GM23338 (cell line): ENCODE data around the gene OR2F2. TPM values are rescaled to one million over a fixed set of nuclear protein-coding genes. Genes with fewer than 3 reads are reported as not detected.

Experiments
- ATAC-seq: fragments of 200-7000 bp; cut with Tn5 transposase; 3 replicates; pipeline ENCODE4 v1.9.1; 2020
- DNase-seq: peaks from one replicate; pipeline ENCODE4 v3.0.0-alpha.2; 2015; ENCODE audit warnings: low spot score
- H2AFZ ChIP-seq: fragments of 200-600 bp; sonication (generic); 2 replicates; pipeline ENCODE4 v1.8.0; 2016; ENCODE audit warnings: antibody characterized with exemption, mild to moderate bottlenecking, moderate library complexity
- H3F3A ChIP-seq: fragments of 200-600 bp; sonication (generic); replicated peaks from 2 replicates; pipeline ENCODE4 v1.8.0; 2017; ENCODE audit warnings: antibody characterized with exemption, mixed run types, low read depth
- H3K27ac ChIP-seq: fragments of 200-600 bp; sonication (generic); 2 replicates; pipeline ENCODE4 v1.6.1; 2016; ENCODE audit warnings: low read depth
- H3K27me3 ChIP-seq: fragments of 200-600 bp; sonication (generic); 2 replicates; pipeline ENCODE4 v1.8.0; 2016; ENCODE audit warnings: mild to moderate bottlenecking, mixed run types, moderate library complexity; ENCODE audit not compliant: insufficient read depth
- H3K36me3 ChIP-seq: fragments of 200-600 bp; sonication (generic); 2 replicates; pipeline ENCODE4 v1.8.0; 2016; ENCODE audit warnings: mild to moderate bottlenecking; ENCODE audit not compliant: insufficient read depth
- H3K4me1 ChIP-seq: fragments of 200-600 bp; sonication (generic); 2 replicates; pipeline ENCODE4 v1.8.0; 2016; ENCODE audit warnings: mild to moderate bottlenecking, moderate library complexity; ENCODE audit not compliant: insufficient read depth
- H3K4me2 ChIP-seq: fragments of 200-600 bp; sonication (generic); 2 replicates; pipeline ENCODE4 v1.7.1; 2017; ENCODE audit warnings: mixed run types
- H3K4me3 ChIP-seq: fragments of 200-600 bp; sonication (generic); 2 replicates; pipeline ENCODE4 v1.6.1; 2016; ENCODE audit warnings: mixed run types
- H3K79me2 ChIP-seq: fragments of 200-600 bp; sonication (generic); replicated peaks from 2 replicates; pipeline ENCODE4 v1.8.0; 2017; ENCODE audit warnings: mild to moderate bottlenecking; ENCODE audit not compliant: insufficient read depth
- H3K9me2 ChIP-seq: fragments of 200-600 bp; sonication (generic); 2 replicates; pipeline ENCODE4 v1.8.0; 2017; ENCODE audit not compliant: insufficient read depth
- H4K20me1 ChIP-seq: fragments of 200-600 bp; sonication (generic); replicated peaks from 2 replicates; pipeline ENCODE4 v1.8.0; 2017; ENCODE audit warnings: mild to moderate bottlenecking; ENCODE audit not compliant: insufficient read depth
- H3K27ac Mint-ChIP-seq: 2 replicates; pipeline ENCODE4 v1.8.0; 2020; ENCODE audit warnings: inconsistent platforms, mild to moderate bottlenecking, moderate library complexity, mixed read lengths
- H3K27me3 Mint-ChIP-seq: 3 replicates; pipeline ENCODE4 v1.8.0; 2022; ENCODE audit warnings: low read depth, mild to moderate bottlenecking, moderate library complexity, mixed read lengths, inconsistent platforms; ENCODE audit not compliant: insufficient read depth, poor library complexity
- H3K36me3 Mint-ChIP-seq: 3 replicates; pipeline ENCODE4 v1.8.0; 2021; ENCODE audit warnings: low read depth, mild to moderate bottlenecking, inconsistent platforms, moderate library complexity, mixed read lengths
- H3K4me1 Mint-ChIP-seq: 3 replicates; pipeline ENCODE4 v1.8.0; 2020; ENCODE audit warnings: mild to moderate bottlenecking, inconsistent platforms, mixed read lengths
- H3K4me3 Mint-ChIP-seq: 3 replicates; pipeline ENCODE4 v1.8.0; 2021; ENCODE audit warnings: moderate library complexity, mild to moderate bottlenecking, inconsistent platforms, mixed read lengths
- H3K9me3 Mint-ChIP-seq: 3 replicates; pipeline ENCODE4 v1.8.0; 2020; ENCODE audit warnings: moderate library complexity, mild to moderate bottlenecking, inconsistent platforms, mixed read lengths
- ETS1 ChIP-seq: IDR thresholded peaks from 2 replicates; pipeline ENCODE4 v1.6.1; 2016; ENCODE audit warnings: antibody characterized with exemption
- EZH2 ChIP-seq: fragments of 200-600 bp; sonication (generic); IDR thresholded peaks from one replicate; pipeline ENCODE4 v1.8.0; 2017; ENCODE audit warnings: antibody characterized with exemption, mild to moderate bottlenecking, low read depth; ENCODE audit not compliant: unreplicated experiment
- JUNB ChIP-seq: IDR thresholded peaks from one replicate; pipeline ENCODE4 v1.6.1; 2016; ENCODE audit warnings: antibody characterized with exemption; ENCODE audit not compliant: unreplicated experiment
- POLR2AphosphoS5 ChIP-seq: IDR thresholded peaks from 2 replicates; pipeline ENCODE4 v1.6.1; 2016; ENCODE audit warnings: antibody characterized with exemption, low read depth
- REST ChIP-seq: IDR thresholded peaks from one replicate; pipeline ENCODE4 v1.6.1; 2018; ENCODE audit warnings: antibody characterized with exemption; ENCODE audit not compliant: unreplicated experiment
- STAT1 ChIP-seq: IDR thresholded peaks from one replicate; pipeline ENCODE4 v1.6.1; 2016; ENCODE audit warnings: antibody characterized with exemption; ENCODE audit not compliant: unreplicated experiment
- ZNF331 ChIP-seq: fragments of 250-450 bp; sonication (Bioruptor Pico); IDR thresholded peaks from 2 replicates; pipeline ENCODE4 v1.5.0; 2020; ENCODE audit warnings: low read depth, mild to moderate bottlenecking, moderate library complexity
- ZNF462 ChIP-seq: fragments of 250-450 bp; sonication (Bioruptor Pico); IDR thresholded peaks from 2 replicates; pipeline ENCODE4 v1.5.0; 2020; ENCODE audit warnings: mild to moderate bottlenecking, moderate library complexity
- polyA plus RNA-seq: library from polyadenylated mRNA; unstranded; fragments of >200 nt; fragmentation: Nextera tagmentation; extraction: Ambion mirVana; gene quantifications from 2 replicates; pipeline ENCODE4 v1.2.1, GENCODE V29; 2016
- total RNA-seq: library from RNA; depleted of rRNA; stranded (reverse); fragments of >200 nt; shearing (Covaris generic); gene quantifications from 2 replicates; pipeline ENCODE4 v1.2.3, GENCODE V29; 2014
- TF ChIP-seq, protein P1 (sequence below), 2 experiments: fragments of 200-600 bp in 1 of 2; sonication (generic) in 1 of 2; conservative IDR thresholded peaks; 2 replicates each; pipeline versions ENCODE4 v1.5.1 to v1.6.1; 2016 to 2017; ENCODE audit warnings: antibody characterized with exemption in 2 of 2, low read depth in 2 of 2, mild to moderate bottlenecking in 2 of 2, moderate library complexity in 1 of 2

OR2F2 gene
- total and polyA plus RNA-seq, 2 experiments from 2014 or later, result not detected

- TF ChIP-seq ETS1, result no peak
- no peak for TF ChIP-seq REST
- no peak for TF ChIP-seq POLR2AphosphoS5
- no peak for TF ChIP-seq JUNB
These were observed 43.6 kb downstream of the OR2F2 start (continued) for GRCh38 chr7:143978585-143978984.

- H3K4me2 ChIP-seq, result no peak overlapping the region
- H3K4me3 Mint-ChIP-seq, result no peak overlapping the region
- no peaks in the 10 kb centered on the region for H3K4me1 Mint-ChIP-seq
- peaks cover 19% of the 10 kb centered on the region for H3K9me2 ChIP-seq
- H2AFZ ChIP-seq, result no peak overlapping the region
- H4K20me1 ChIP-seq, result no peaks in the 10 kb centered on the region
- H3K27me3 Mint-ChIP-seq, result no peaks in the 10 kb centered on the region
- TF ChIP-seq ZNF462 (CRISPR knock-in tag) (no peak), ETS1 (no peak), ZNF331 (CRISPR knock-in tag) (no peak), EZH2 (no peak), STAT1 (no peak)
- TF ChIP-seq, protein P1, sequence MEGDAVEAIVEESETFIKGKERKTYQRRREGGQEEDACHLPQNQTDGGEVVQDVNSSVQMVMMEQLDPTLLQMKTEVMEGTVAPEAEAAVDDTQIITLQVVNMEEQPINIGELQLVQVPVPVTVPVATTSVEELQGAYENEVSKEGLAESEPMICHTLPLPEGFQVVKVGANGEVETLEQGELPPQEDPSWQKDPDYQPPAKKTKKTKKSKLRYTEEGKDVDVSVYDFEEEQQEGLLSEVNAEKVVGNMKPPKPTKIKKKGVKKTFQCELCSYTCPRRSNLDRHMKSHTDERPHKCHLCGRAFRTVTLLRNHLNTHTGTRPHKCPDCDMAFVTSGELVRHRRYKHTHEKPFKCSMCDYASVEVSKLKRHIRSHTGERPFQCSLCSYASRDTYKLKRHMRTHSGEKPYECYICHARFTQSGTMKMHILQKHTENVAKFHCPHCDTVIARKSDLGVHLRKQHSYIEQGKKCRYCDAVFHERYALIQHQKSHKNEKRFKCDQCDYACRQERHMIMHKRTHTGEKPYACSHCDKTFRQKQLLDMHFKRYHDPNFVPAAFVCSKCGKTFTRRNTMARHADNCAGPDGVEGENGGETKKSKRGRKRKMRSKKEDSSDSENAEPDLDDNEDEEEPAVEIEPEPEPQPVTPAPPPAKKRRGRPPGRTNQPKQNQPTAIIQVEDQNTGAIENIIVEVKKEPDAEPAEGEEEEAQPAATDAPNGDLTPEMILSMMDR (conservative IDR thresholded peaks at IDR 0.05; ENCODE audit: low read depth in 2 of 2), result no peak
- ATAC-seq, result no peak
- H3K4me1 ChIP-seq, result no peaks in the 10 kb centered on the region
- no peaks in the 10 kb centered on the region for H3K9me3 Mint-ChIP-seq
- no peaks in the 10 kb centered on the region for H3F3A ChIP-seq
- H3K27me3 ChIP-seq, result no peaks in the 10 kb centered on the region
- no peak overlapping the region for H3K27ac Mint-ChIP-seq
- no peaks in the 10 kb centered on the region for H3K79me2 ChIP-seq
- DNase-seq, result no peak
- no peaks in the 10 kb centered on the region for H3K36me3 ChIP-seq
- H3K4me3 ChIP-seq, result no peak overlapping the region
- no peaks in the 10 kb centered on the region for H3K36me3 Mint-ChIP-seq
- H3K27ac ChIP-seq, result no peak overlapping the region
These were observed 44.3 kb downstream of the OR2F2 start for GRCh38 chr7:143979359-143979758.
